HepG2 (cell line): ENCODE results near the gene CD3G. TPM values are rescaled to one million over a fixed set of nuclear protein-coding genes. Genes with fewer than 3 reads are reported as not detected.

Experiments used
- ATAC-seq: fragments of 200-7000 bp; cut with Tn5 transposase; 3 replicates; pipeline ENCODE4 v1.9.1; 2020; ENCODE audit warnings: mild to moderate bottlenecking, moderate library complexity
- BruUV-seq: library from RNA; stranded (reverse); fragments of 400-500 nt; replicated peaks from 2 replicates; lab custom pipeline; 2021; lab: Mats Ljungman, UMichigan
- CTCF ChIA-PET: fragments of 300-600 bp; formaldehyde crosslinking; extraction: SDS; loops from one replicate; lab custom pipeline; 2021; ENCODE audit warnings: low total read pairs, inconsistent platforms, low intra/inter-chr PET ratio; lab: Yijun Ruan, JAX
- POLR2A ChIA-PET: fragments of 350-600 bp; sonication (Branson Sonifier 250); formaldehyde crosslinking; loops from one replicate; lab custom pipeline; 2020; ENCODE audit warnings: antibody characterized with exemption, inconsistent platforms; lab: Yijun Ruan, JAX
- DNase-seq: peaks from one replicate; pipeline ENCODE4 v3.0.0-alpha.2; 2015; ENCODE audit warnings: low spot score
- FAIRE-seq: peaks from 3 replicates; lab custom pipeline; 2011; peaks lifted over from hg19 to GRCh38; lab: Jason Lieb, UNC
- H2AFZ ChIP-seq: one replicate; pipeline ENCODE4 v1.6.1; 2011; ENCODE audit warnings: low read length, inconsistent platforms
- H3K27ac ChIP-seq: fragments of 300-600 bp; 3 replicates; pipeline ENCODE4 v1.8.0; 2011; ENCODE audit warnings: mixed run types, mild to moderate bottlenecking, mixed read lengths, low read length, inconsistent platforms; ENCODE audit not compliant: insufficient read depth; ENCODE audit errors: extremely low read length
- H3K27me3 ChIP-seq, 2 experiments: fragments of 200-600 bp in 1 of 2; 2 replicates in 1 of 2; 3 replicates in 1 of 2; pipeline versions ENCODE4 v1.6.0 to v1.8.0; 2011; ENCODE audit warnings: low read length in 2 of 2, mild to moderate bottlenecking in 2 of 2, moderate library complexity in 2 of 2, inconsistent platforms in 1 of 2; ENCODE audit not compliant: insufficient read depth in 2 of 2, control insufficient read depth in 1 of 2
- H3K36me3 ChIP-seq, 2 experiments: fragments of 200-600 bp in 1 of 2; replicated peaks in 1 of 2; 2 replicates in 1 of 2; 3 replicates in 1 of 2; pipeline versions ENCODE4 v1.5.1 to v1.8.0; 2011; ENCODE audit warnings: low read length in 2 of 2, inconsistent platforms in 1 of 2; ENCODE audit not compliant: insufficient read depth in 2 of 2, control insufficient read depth in 1 of 2
- H3K4me1 ChIP-seq: 2 replicates; pipeline ENCODE4 v1.5.1; 2012; ENCODE audit warnings: low read length, inconsistent platforms; ENCODE audit not compliant: insufficient read depth
- H3K4me2 ChIP-seq: 2 replicates; pipeline ENCODE4 v1.6.0; 2011; ENCODE audit warnings: low read depth, low read length, inconsistent platforms
- H3K4me3 ChIP-seq, 3 experiments: fragments of 200-600 bp in 1 of 3; sonication (generic), shearing (Covaris generic) in 1 of 3; replicated peaks in 1 of 3; 2 replicates each; pipeline ENCODE4 v1.5.1; 2011 to 2016; ENCODE audit warnings: low read length in 3 of 3, inconsistent platforms in 2 of 3, low read depth in 2 of 3, mild to moderate bottlenecking in 2 of 3, control low read depth in 1 of 3, mixed read lengths in 1 of 3; ENCODE audit not compliant: insufficient read depth in 1 of 3
- H3K79me2 ChIP-seq: one replicate; pipeline ENCODE4 v1.6.1; 2011; ENCODE audit warnings: low read length, inconsistent platforms; ENCODE audit not compliant: insufficient read depth
- H3K9ac ChIP-seq: 2 replicates; pipeline ENCODE4 v1.6.0; 2011; ENCODE audit warnings: mild to moderate bottlenecking, low read depth, low read length, inconsistent platforms; ENCODE audit not compliant: insufficient read depth
- H3K9me3 ChIP-seq: 2 replicates; pipeline ENCODE4 v1.5.1; 2012; ENCODE audit warnings: mild to moderate bottlenecking, low read length
- H4K20me1 ChIP-seq: 2 replicates; pipeline ENCODE4 v1.6.0; 2011; ENCODE audit warnings: inconsistent platforms, mild to moderate bottlenecking, low read length, moderate library complexity; ENCODE audit not compliant: insufficient read depth
- KDM5B ChIP-seq: sonication (generic); formaldehyde crosslinking; IDR thresholded peaks from 2 replicates; pipeline ENCODE4 v1.4.0; 2020; ENCODE audit warnings: missing genetic modification reagents, mild to moderate bottlenecking, borderline replicate concordance
- NR2F6 ChIP-seq, 2 experiments: IDR thresholded peaks; 2 replicates each; pipeline ENCODE4 v1.6.1; 2016; ENCODE audit warnings: antibody characterized with exemption in 1 of 2, mild to moderate bottlenecking in 1 of 2
- SRSF9 ChIP-seq: fragments of 200-400 bp; formaldehyde crosslinking; IDR thresholded peaks from 2 replicates; pipeline ENCODE4 v1.6.1; 2018; ENCODE audit warnings: borderline replicate concordance, mild to moderate bottlenecking, low read depth, low read length; ENCODE audit not compliant: insufficient read depth, poor library complexity, severe bottlenecking
- YY1 ChIP-seq: IDR thresholded peaks from 2 replicates; pipeline ENCODE4 v1.6.1; 2011; ENCODE audit warnings: low read length, low read depth, moderate library complexity, mild to moderate bottlenecking; ENCODE audit not compliant: insufficient read depth, insufficient replicate concordance
- ZNF589 ChIP-seq: sonication (generic); formaldehyde crosslinking; conservative IDR thresholded peaks from 2 replicates; pipeline ENCODE4 v1.8.0; 2022; ENCODE audit warnings: mild to moderate bottlenecking, moderate library complexity, missing genetic modification reagents
- ZSCAN20 ChIP-seq: sonication (generic); formaldehyde crosslinking; IDR thresholded peaks from 2 replicates; pipeline ENCODE4 v1.4.0; 2020; ENCODE audit warnings: missing genetic modification reagents, mild to moderate bottlenecking, borderline replicate concordance
- WGBS: methylation state at CpG from one replicate; pipeline ENCODE4 v1.1.6; 2017; ENCODE audit warnings: low lambda C conversion rate; 5-methylcytosine and 5-hydroxymethylcytosine counted together
- in situ Hi-C: cut with HindIII; loops from 2 replicates; pipeline ENCODE4 v1.10.0; 2017; ENCODE audit warnings: low pct_unique_long_range_greater_than_20kb; ENCODE audit not compliant: extremely low pct_ligation_motif_present
- intact Hi-C: fragments of 100-400 bp; cut with micrococcal nuclease; formaldehyde crosslinking; loops from one replicate; pipeline ENCODE4 v1.10.0; 2022; ENCODE audit not compliant: unreplicated experiment
- polyA plus RNA-seq, 8 experiments: library from polyadenylated mRNA; depleted of rRNA in 3 of 8; stranded (reverse) in 7 of 8; unstranded in 1 of 8; fragments of >200 nt; fragmentation: Illumina TruSeq in 4 of 8; extraction: Trizol in 4 of 8; gene quantifications; 2 replicates each; pipeline versions ENCODE4 v1.2.1 to v1.2.3, GENCODE V29; 2011 to 2016; ENCODE audit warnings: low read depth in 4 of 8, missing spikeins in 1 of 8, mixed read lengths in 1 of 8; ENCODE audit not compliant: insufficient read depth in 1 of 8
- total RNA-seq, 5 experiments: library from RNA; depleted of rRNA; stranded (reverse); fragments of >200 nt; fragmentation: Illumina TruSeq; extraction: Trizol; gene quantifications; 2 replicates each; pipeline ENCODE4 v1.2.3, GENCODE V29; 2016; ENCODE audit warnings: low read depth in 1 of 5

CD3G gene
- total and polyA plus RNA-seq, 2 of the 13 experiments (the other 11 are each of a cell fraction or from before 2014, with no cell fraction given), result not detected

- H4K20me1 ChIP-seq, result no peaks in the 10 kb centered on the region
- TF ChIP-seq NR2F6 (IDR thresholded peaks at IDR 0.05) (no peak), NR2F6 (CRISPR knock-in tag; IDR thresholded peaks at IDR 0.05) (no peak)
- intact Hi-C loops, result no loop called here
- H3K27ac ChIP-seq, result no peak overlapping the region
- no peak overlapping the region for H3K4me3 ChIP-seq
- H3K9ac ChIP-seq, result no peak overlapping the region
- in situ Hi-C loops, result no loop called here
- no peak overlapping the region for H3K4me2 ChIP-seq
- POLR2A ChIA-PET, result no interaction called here
- no peaks in the 10 kb centered on the region for H3K79me2 ChIP-seq
- FAIRE-seq (no peak), DNase-seq (no peak), ATAC-seq (no peak)
- no peak overlapping the region for H2AFZ ChIP-seq
- H3K9me3 ChIP-seq, result no peaks in the 10 kb centered on the region
- H3K36me3 ChIP-seq, result no peaks in the 10 kb centered on the region
- H3K4me1 ChIP-seq, result peaks cover 34% of the 10 kb centered on the region
- no TSS peak for BruUV-seq
- WGBS, result 14% methylated on average over 3 of the region's 3 CpGs
- CTCF ChIA-PET, result no interaction called here
- H3K27me3 ChIP-seq, result peaks cover 3 to 23% of the 10 kb centered on the region in 2 experiments; a peak in 2 of 5 replicates
Observed at GRCh38 chr11:118340449-118340848, 3.7 kb upstream of the CD3G start.

GRCh38 chr11:118341261-118341660 lies 2.9 kb upstream of the CD3G start:
- Histone ChIP-seq H3K9ac (no peak overlapping the region), H3K79me2 (no peaks in the 10 kb centered on the region), H3K27ac (no peak overlapping the region), H2AFZ (no peak overlapping the region), H3K36me3 (no peaks in the 10 kb centered on the region), H3K4me2 (peak overlapping the region; percentile 8; the same call in 1 of the 2 replicates), H4K20me1 (no peaks in the 10 kb centered on the region), H3K9me3 (no peaks in the 10 kb centered on the region), H3K4me3 (no peak overlapping the region), H3K4me1 (peaks cover 34% of the 10 kb centered on the region), H3K27me3 (peaks cover 3 to 23% of the 10 kb centered on the region in 2 experiments; a peak in 2 of 5 replicates)
- in situ Hi-C loops (no loop called here), intact Hi-C loops (no loop called here)
- TF ChIP-seq ZNF589 (CRISPR knock-in tag) (no peak), KDM5B (no peak), YY1 (no peak), SRSF9 (no peak), ZSCAN20 (no peak)
- ChIA-PET CTCF (no interaction called here), POLR2A (no interaction called here)
- FAIRE-seq, result no peak
- no peak for DNase-seq
- ATAC-seq, result no peak
- WGBS, result no CpG with 5 or more reads among the region's 3 CpGs
- BruUV-seq, result no TSS peak
